Endothelial cell (in vitro differentiated cells): ENCODE data around the gene TRDMT1. TPM values are rescaled to one million over a fixed set of nuclear protein-coding genes. Genes with fewer than 3 reads are reported as not detected.

Experiments
- DNase-seq: peaks from one replicate; pipeline ENCODE4 v3.0.0; 2021; ENCODE audit warnings: low spot score
- H3K27ac Mint-ChIP-seq: one replicate; pipeline ENCODE4 v1.8.0; 2021; ENCODE audit warnings: mixed read lengths, inconsistent platforms; ENCODE audit not compliant: unreplicated experiment
- H3K27me3 Mint-ChIP-seq: one replicate; pipeline ENCODE4 v1.8.0; 2021; ENCODE audit warnings: mild to moderate bottlenecking, moderate library complexity, mixed read lengths, inconsistent platforms; ENCODE audit not compliant: unreplicated experiment
- H3K36me3 Mint-ChIP-seq: one replicate; pipeline ENCODE4 v1.8.0; 2021; ENCODE audit warnings: mild to moderate bottlenecking, low read depth, mixed read lengths, inconsistent platforms; ENCODE audit not compliant: unreplicated experiment
- H3K4me1 Mint-ChIP-seq: one replicate; pipeline ENCODE4 v1.8.0; 2021; ENCODE audit warnings: mild to moderate bottlenecking, mixed read lengths, inconsistent platforms; ENCODE audit not compliant: unreplicated experiment
- H3K4me3 Mint-ChIP-seq: one replicate; pipeline ENCODE4 v1.8.0; 2021; ENCODE audit warnings: mild to moderate bottlenecking, mixed read lengths, inconsistent platforms; ENCODE audit not compliant: unreplicated experiment
- H3K9me3 Mint-ChIP-seq: one replicate; pipeline ENCODE4 v1.8.0; 2021; ENCODE audit warnings: mixed read lengths, inconsistent platforms; ENCODE audit not compliant: unreplicated experiment
- CTCF ChIP-seq: fragments of 200-600 bp; sonication (generic); IDR thresholded peaks from one replicate; pipeline ENCODE4 v1.5.0; 2021; ENCODE audit warnings: antibody characterized with exemption; ENCODE audit not compliant: unreplicated experiment
- total RNA-seq: library from RNA; stranded (reverse); fragmentation: NEBNext Ultra II Directional; extraction: Animal tissue kit (Norgen Biotek cat#: 25700); gene quantifications from one replicate; pipeline ENCODE4 v1.2.1, GENCODE V29; 2021; ENCODE audit not compliant: unreplicated experiment

The TRDMT1 gene
- total RNA-seq, 1 donor from 2014 or later = 17.7 TPM

DNA sequence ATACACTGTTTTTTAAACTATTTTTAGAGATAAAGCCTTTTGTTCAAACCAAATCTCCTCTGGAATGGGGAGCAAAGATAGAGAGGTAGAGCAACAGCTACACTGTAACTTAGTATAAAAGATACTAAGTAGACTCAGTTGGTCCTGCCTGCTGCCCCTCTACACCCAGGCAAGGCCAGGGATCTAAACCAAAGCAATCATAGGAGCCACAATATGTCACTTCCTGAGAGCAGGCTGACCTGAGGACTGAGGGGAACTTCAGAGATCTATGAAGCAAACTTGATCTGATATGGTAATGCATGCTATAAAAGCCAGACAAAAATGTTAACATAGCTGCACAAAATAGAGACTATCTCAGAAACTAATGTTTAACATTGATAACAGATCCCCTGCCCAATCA, 7.0 kb upstream of the TRDMT1 start:
- TF ChIP-seq CTCF = no peak
- DNase-seq = no peak
- H3K36me3 Mint-ChIP-seq = no peaks in the 10 kb centered on the region
- no peak overlapping the region for H3K27ac Mint-ChIP-seq
- no peak overlapping the region for H3K4me3 Mint-ChIP-seq
- peaks cover 2% of the 10 kb centered on the region for H3K27me3 Mint-ChIP-seq
- peaks cover 27% of the 10 kb centered on the region for H3K4me1 Mint-ChIP-seq
- no peaks in the 10 kb centered on the region for H3K9me3 Mint-ChIP-seq

GRCh38 chr10:17206210-17206709, 4.8 kb upstream of the TRDMT1 start:
- Mint-ChIP-seq H3K4me1 (peaks cover 31% of the 10 kb centered on the region), H3K4me3 (no peak overlapping the region), H3K9me3 (no peaks in the 10 kb centered on the region), H3K36me3 (no peaks in the 10 kb centered on the region), H3K27ac (peak overlapping the region; percentile 6), H3K27me3 (peaks cover 5% of the 10 kb centered on the region)
- no peak for TF ChIP-seq CTCF
- DNase-seq = no peak

DNA sequence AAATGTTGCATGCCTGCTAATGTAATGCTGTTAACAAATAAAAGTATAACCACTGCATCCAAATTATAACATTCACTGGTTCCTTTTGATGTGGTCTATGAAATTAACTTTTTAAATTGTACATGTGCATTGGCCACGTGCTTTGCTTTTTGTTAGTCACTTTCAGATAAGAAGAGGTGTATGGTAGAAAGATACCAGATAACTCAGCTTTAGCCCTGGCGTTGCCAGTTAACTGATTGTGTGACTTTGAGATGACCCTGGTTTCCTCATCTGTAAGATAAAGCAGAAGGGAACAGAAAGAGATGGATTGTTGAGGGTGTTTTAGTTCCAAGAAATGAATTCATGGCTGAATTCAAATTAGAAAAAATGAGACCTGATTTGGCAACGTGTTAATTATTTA, 1.9 kb upstream of the TRDMT1 start:
- peaks cover 47% of the 10 kb centered on the region for H3K4me1 Mint-ChIP-seq
- H3K9me3 Mint-ChIP-seq = no peaks in the 10 kb centered on the region
- no peaks in the 10 kb centered on the region for H3K36me3 Mint-ChIP-seq
- no peak overlapping the region for H3K4me3 Mint-ChIP-seq
- H3K27me3 Mint-ChIP-seq = peaks cover 5% of the 10 kb centered on the region
- TF ChIP-seq CTCF = no peak
- H3K27ac Mint-ChIP-seq = no peak overlapping the region
- DNase-seq = no peak

DNA sequence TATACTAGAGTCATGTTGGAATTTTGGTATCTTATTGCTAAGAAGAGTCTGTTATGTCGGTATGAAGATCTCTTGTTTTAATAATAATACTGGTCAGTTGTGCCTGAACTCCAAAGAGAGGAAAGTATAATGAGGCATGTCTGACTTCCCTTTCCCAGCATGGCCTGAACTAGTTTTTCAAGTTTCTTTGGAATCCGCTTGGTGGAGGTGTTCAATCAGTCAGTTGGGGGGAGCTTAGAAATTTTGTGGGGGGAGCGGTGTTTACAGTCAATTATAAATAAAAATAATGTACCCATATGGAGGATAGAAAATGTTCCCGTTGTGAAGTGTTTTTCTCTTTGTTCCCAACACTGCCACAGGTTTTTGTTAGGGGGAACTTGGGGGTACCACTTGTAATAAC, 1.5 kb upstream of the TRDMT1 start:
- DNase-seq = no peak

GRCh38 chr10:17202506-17202905, 1.0 kb upstream of the TRDMT1 start:
- peak overlapping the region; percentile 24 for H3K4me3 Mint-ChIP-seq
- no peaks in the 10 kb centered on the region for H3K36me3 Mint-ChIP-seq
- H3K4me1 Mint-ChIP-seq = peaks cover 47% of the 10 kb centered on the region
- peaks cover 7% of the 10 kb centered on the region for H3K27me3 Mint-ChIP-seq
- DNase-seq = no peak
- no peaks in the 10 kb centered on the region for H3K9me3 Mint-ChIP-seq
- peak overlapping the region; percentile 95 for H3K27ac Mint-ChIP-seq
- no peak for TF ChIP-seq CTCF

More for the DNA sequence above, 1.5 kb upstream of the TRDMT1 start:
- peaks cover 47% of the 10 kb centered on the region for H3K4me1 Mint-ChIP-seq
- no peak for TF ChIP-seq CTCF
- H3K27ac Mint-ChIP-seq = peak overlapping the region; percentile 95
- no peaks in the 10 kb centered on the region for H3K9me3 Mint-ChIP-seq
- H3K36me3 Mint-ChIP-seq = no peaks in the 10 kb centered on the region
- H3K27me3 Mint-ChIP-seq = peaks cover 5% of the 10 kb centered on the region
- H3K4me3 Mint-ChIP-seq = no peak overlapping the region
